Panc1 (cell line): ENCODE measurements around the gene HSBP1. TPM values are rescaled to one million over a fixed set of nuclear protein-coding genes. Genes with fewer than 3 reads are reported as not detected.

Source experiments
- ATAC-seq: fragments of 200-7000 bp; cut with Tn5 transposase; 2 replicates; pipeline ENCODE4 v1.9.1; 2020; ENCODE audit warnings: mild to moderate bottlenecking, moderate library complexity
- BruUV-seq: library from RNA; stranded (reverse); fragments of 400-500 nt; replicated peaks from 2 replicates; lab custom pipeline; 2021; lab: Mats Ljungman, UMichigan
- CTCF ChIA-PET: fragments of 300-600 bp; sonication (Branson Sonifier 250); formaldehyde crosslinking; loops from one replicate; lab custom pipeline; 2022; ENCODE audit warnings: antibody characterized with exemption; lab: Charles Lee
- POLR2A ChIA-PET: fragments of 300-600 bp; sonication (Branson Sonifier 250); formaldehyde crosslinking; loops from one replicate; lab custom pipeline; 2022; ENCODE audit warnings: antibody characterized with exemption; lab: Charles Lee
- DNase-seq: peaks from one replicate; pipeline ENCODE4 v3.0.0-alpha.2; 2010; ENCODE audit warnings: low read depth, low spot score
- H3K27ac ChIP-seq: 2 replicates; pipeline ENCODE4 v1.5.1; 2011; ENCODE audit warnings: mild to moderate bottlenecking, low read length, inconsistent platforms
- H3K27me3 ChIP-seq: fragments of 200-500 bp; sonication (Bioruptor generic); 2 replicates; pipeline ENCODE4 v1.6.0; 2014; ENCODE audit warnings: low read length, inconsistent platforms; ENCODE audit not compliant: control insufficient read depth, insufficient read depth
- H3K36me3 ChIP-seq: fragments of 200-500 bp; sonication (Bioruptor generic); 2 replicates; pipeline ENCODE4 v1.5.1; 2014; ENCODE audit warnings: inconsistent platforms, mild to moderate bottlenecking, low read length, moderate library complexity; ENCODE audit not compliant: control insufficient read depth, insufficient read depth
- H3K4me1 ChIP-seq: 2 replicates; pipeline ENCODE4 v1.5.1; 2011; ENCODE audit warnings: inconsistent platforms, mild to moderate bottlenecking, low read length, moderate library complexity; ENCODE audit not compliant: control insufficient read depth, insufficient read depth
- H3K4me3 ChIP-seq, 2 experiments: 2 replicates each; pipeline ENCODE4 v1.5.1; 2011 to 2012; ENCODE audit warnings: low read depth in 2 of 2, low read length in 2 of 2, mild to moderate bottlenecking in 2 of 2, inconsistent platforms in 1 of 2, moderate library complexity in 1 of 2
- H3K9me3 ChIP-seq: fragments of 200-500 bp; sonication (Bioruptor generic); 2 replicates; pipeline ENCODE4 v1.5.1; 2014; ENCODE audit warnings: low read depth, mild to moderate bottlenecking, inconsistent platforms, low read length, moderate library complexity; ENCODE audit not compliant: control insufficient read depth, insufficient read depth
- CTCF ChIP-seq: fragments of 450-650 bp; IDR thresholded peaks from 2 replicates; pipeline ENCODE4 v1.5.1; 2017; ENCODE audit warnings: mild to moderate bottlenecking
- POLR2AphosphoS5 ChIP-seq: IDR thresholded peaks from 2 replicates; pipeline ENCODE4 v1.6.1; 2012; ENCODE audit warnings: mild to moderate bottlenecking, low read depth, low read length, moderate library complexity
- REST ChIP-seq, 2 experiments: IDR thresholded peaks; 2 replicates each; pipeline ENCODE4 v1.6.1; 2011 to 2012; ENCODE audit warnings: low read depth in 2 of 2, control low read depth in 1 of 2, low read length in 1 of 2, mild to moderate bottlenecking in 1 of 2, moderate library complexity in 1 of 2; ENCODE audit not compliant: insufficient read depth in 1 of 2
- SIN3A ChIP-seq: IDR thresholded peaks from 2 replicates; pipeline ENCODE4 v1.6.1; 2012; ENCODE audit warnings: low read depth, mild to moderate bottlenecking, low read length, moderate library complexity, borderline replicate concordance; ENCODE audit not compliant: insufficient read depth
- TCF7L2 ChIP-seq: IDR thresholded peaks from 2 replicates; pipeline ENCODE4 v1.6.1; 2011; ENCODE audit warnings: mild to moderate bottlenecking, low read depth, low read length, inconsistent platforms
- in situ Hi-C: cut with HindIII; loops from 2 replicates; pipeline ENCODE4 v1.10.0; 2016; ENCODE audit warnings: low sequenced_read_pairs, low pct_unique_long_range_greater_than_20kb
- intact Hi-C: fragments of 100-400 bp; cut with micrococcal nuclease; formaldehyde crosslinking; loops from one replicate; pipeline ENCODE4 v1.10.0; 2022; ENCODE audit not compliant: unreplicated experiment
- total RNA-seq: library from RNA; stranded (reverse); gene quantifications from one replicate; pipeline ENCODE4 v1.2.1, GENCODE V29; 2021; ENCODE audit not compliant: unreplicated experiment

HSBP1 gene
- total RNA-seq, 1 experiment from 2014 or later = 117 TPM

GRCh38 chr16:83853834-83854233, 46.1 kb downstream of the HSBP1 start:
- in situ Hi-C loops (no loop called here), intact Hi-C loops (no loop called here)
- TF ChIP-seq POLR2AphosphoS5 = no peak
- no peak for TF ChIP-seq TCF7L2
- Histone ChIP-seq H3K9me3 (no peaks in the 10 kb centered on the region), H3K27me3 (no peaks in the 10 kb centered on the region), H3K27ac (no peak overlapping the region), H3K36me3 (no peaks in the 10 kb centered on the region), H3K4me3 (no peak overlapping the region), H3K4me1 (no peaks in the 10 kb centered on the region)
- no peak for DNase-seq
- no peak for ATAC-seq
- CTCF ChIA-PET = no interaction called here
- POLR2A ChIA-PET = no interaction called here
- no TSS peak for BruUV-seq

- in situ Hi-C loops (no loop called here), intact Hi-C loops (no loop called here)
- Histone ChIP-seq H3K4me3 (no peak overlapping the region), H3K4me1 (no peaks in the 10 kb centered on the region), H3K36me3 (no peaks in the 10 kb centered on the region), H3K27me3 (no peaks in the 10 kb centered on the region), H3K27ac (no peak overlapping the region), H3K9me3 (no peaks in the 10 kb centered on the region)
- no peak for TF ChIP-seq REST (IDR thresholded peaks at IDR 0.05; ENCODE audit: insufficient read depth in 1 of 2, low read depth in 2 of 2, low read length in 1 of 2)
- TF ChIP-seq SIN3A = no peak
- no peak for TF ChIP-seq TCF7L2
- no peak for TF ChIP-seq CTCF
- TF ChIP-seq POLR2AphosphoS5 = no peak
- CTCF ChIA-PET = no interaction called here
- no peak for DNase-seq
- POLR2A ChIA-PET = no interaction called here
- BruUV-seq = no TSS peak
- no peak for ATAC-seq
These were observed 46.6 kb downstream of the HSBP1 start for GRCh38 chr16:83854420-83854819.

GRCh38 chr16:83856792-83857191, 49.0 kb downstream of the HSBP1 start:
- ATAC-seq = no peak
- ChIA-PET POLR2A (no interaction called here), CTCF (no interaction called here)
- BruUV-seq = no TSS peak
- Histone ChIP-seq H3K9me3 (no peaks in the 10 kb centered on the region), H3K4me3 (no peak overlapping the region), H3K4me1 (no peaks in the 10 kb centered on the region), H3K27me3 (no peaks in the 10 kb centered on the region), H3K36me3 (no peaks in the 10 kb centered on the region), H3K27ac (no peak overlapping the region)
- DNase-seq = no peak
- in situ Hi-C loops (no loop called here), intact Hi-C loops (no loop called here)
- TF ChIP-seq CTCF (no peak), POLR2AphosphoS5 (no peak), REST (IDR thresholded peaks at IDR 0.05; ENCODE audit: insufficient read depth in 1 of 2, low read depth in 2 of 2, low read length in 1 of 2) (no peak)
